SK-N-SH (cell line): Measurements from ENCODE around the gene LDLR. TPM values are rescaled to one million over a fixed set of nuclear protein-coding genes. Genes with fewer than 3 reads are reported as not detected.

Source experiments
- CTCF ChIA-PET: fragments of 300-600, 350-600 bp; formaldehyde crosslinking; extraction: SDS; loops from one replicate; lab custom pipeline; 2021; lab: Yijun Ruan, JAX
- POLR2A ChIA-PET: fragments of 350-600 bp; sonication (Branson Sonifier 250); formaldehyde crosslinking; extraction: SDS; loops from one replicate; lab custom pipeline; 2020; ENCODE audit warnings: antibody characterized with exemption, inconsistent platforms; lab: Yijun Ruan, JAX
- DNase-seq: peaks from one replicate; pipeline ENCODE4 v3.0.0; 2012
- H2AFZ ChIP-seq: fragments of 200-600 bp; sonication (generic); 2 replicates; pipeline ENCODE4 v1.8.1; 2016; ENCODE audit warnings: antibody characterized with exemption, mild to moderate bottlenecking, low read depth
- H3F3A ChIP-seq: fragments of 200-600 bp; sonication (generic); replicated peaks from 2 replicates; pipeline ENCODE3; 2016; ENCODE audit warnings: antibody characterized with exemption, mild to moderate bottlenecking; ENCODE audit not compliant: insufficient read depth
- H3K27ac ChIP-seq, 2 experiments: fragments of 200-500 bp in 1 of 2; fragments of 200-600 bp in 1 of 2; sonication (Bioruptor generic) in 1 of 2; sonication (generic), shearing (Covaris generic) in 1 of 2; 2 replicates each; pipeline versions ENCODE4 v1.5.1 to v1.6.1; 2014 to 2016; ENCODE audit warnings: low read depth in 2 of 2, inconsistent platforms in 1 of 2, low read length in 1 of 2, mild to moderate bottlenecking in 1 of 2, mixed read lengths in 1 of 2
- H3K27me3 ChIP-seq: fragments of 200-600 bp; sonication (generic), shearing (Covaris generic); 2 replicates; pipeline ENCODE4 v1.6.1; 2016; ENCODE audit warnings: mixed run types; ENCODE audit not compliant: insufficient read depth
- H3K36me3 ChIP-seq, 2 experiments: fragments of 200-500 bp in 1 of 2; fragments of 200-600 bp in 1 of 2; sonication (Bioruptor generic) in 1 of 2; sonication (generic) in 1 of 2; replicated peaks in 1 of 2; 2 replicates each; pipeline versions ENCODE3 to v1.5.1; 2014 to 2016; ENCODE audit warnings: low read length in 1 of 2, mild to moderate bottlenecking in 1 of 2; ENCODE audit not compliant: insufficient read depth in 2 of 2, control insufficient read depth in 1 of 2
- H3K4me1 ChIP-seq, 2 experiments: fragments of 200-500 bp in 1 of 2; fragments of 200-600 bp in 1 of 2; sonication (Bioruptor generic) in 1 of 2; sonication (generic), shearing (Covaris generic) in 1 of 2; 2 replicates each; pipeline versions ENCODE4 v1.5.1 to v1.6.1; 2014 to 2016; ENCODE audit warnings: low read depth in 1 of 2, low read length in 1 of 2, mixed run types in 1 of 2; ENCODE audit not compliant: insufficient read depth in 2 of 2, control insufficient read depth in 1 of 2
- H3K4me2 ChIP-seq: fragments of 200-600 bp; sonication (generic), shearing (Covaris generic); 2 replicates; pipeline ENCODE4 v1.6.1; 2017; ENCODE audit warnings: mixed run types
- H3K4me3 ChIP-seq, 2 experiments: fragments of 200-500 bp in 1 of 2; fragments of 200-600 bp in 1 of 2; sonication (Bioruptor generic) in 1 of 2; sonication (generic), shearing (Covaris generic) in 1 of 2; 2 replicates each; pipeline versions ENCODE4 v1.5.1 to v1.8.1; 2014 to 2016; ENCODE audit warnings: low read depth in 2 of 2, inconsistent platforms in 1 of 2, low read length in 1 of 2, mild to moderate bottlenecking in 1 of 2, mixed read lengths in 1 of 2, moderate library complexity in 1 of 2
- H3K79me2 ChIP-seq: fragments of 200-600 bp; sonication (generic); 2 replicates; pipeline ENCODE4 v1.8.1; 2017; ENCODE audit warnings: mild to moderate bottlenecking; ENCODE audit not compliant: insufficient read depth
- H3K9ac ChIP-seq: fragments of 200-600 bp; sonication (generic); 2 replicates; pipeline ENCODE4 v1.6.1; 2017; ENCODE audit warnings: mixed run types
- H3K9me2 ChIP-seq: fragments of 200-600 bp; sonication (generic); 2 replicates; pipeline ENCODE4 v1.6.1; 2017; ENCODE audit warnings: mixed run types
- H3K9me3 ChIP-seq: fragments of 200-600 bp; sonication (generic); 2 replicates; pipeline ENCODE4 v1.6.1; 2017; ENCODE audit warnings: mixed run types, mild to moderate bottlenecking, moderate library complexity
- H4K20me1 ChIP-seq: fragments of 200-600 bp; sonication (generic); 2 replicates; pipeline ENCODE4 v1.6.1; 2017; ENCODE audit warnings: mild to moderate bottlenecking, mixed run types; ENCODE audit not compliant: insufficient read depth
- FOXJ3 ChIP-seq: sonication (generic); formaldehyde crosslinking; IDR thresholded peaks from 2 replicates; pipeline ENCODE4 v1.5.1; 2020; ENCODE audit warnings: mild to moderate bottlenecking, missing genetic modification reagents
- GABPA ChIP-seq: IDR thresholded peaks from 2 replicates; pipeline ENCODE4 v1.4.0; 2012; ENCODE audit warnings: low read depth, mild to moderate bottlenecking
- MEF2A ChIP-seq: IDR thresholded peaks from 2 replicates; pipeline ENCODE4 v1.4.0; 2012; ENCODE audit warnings: low read depth, borderline replicate concordance
- NFIC ChIP-seq: IDR thresholded peaks from 2 replicates; pipeline ENCODE4 v1.4.0; 2012; ENCODE audit warnings: borderline replicate concordance
- NRF1 ChIP-seq: IDR thresholded peaks from 2 replicates; pipeline ENCODE4 v1.6.1; 2012; ENCODE audit warnings: low read depth, mild to moderate bottlenecking, low read length
- POLR2AphosphoS5 ChIP-seq: IDR thresholded peaks from 2 replicates; pipeline ENCODE4 v1.6.1; 2012; ENCODE audit warnings: low read depth, low read length
- RAD21 ChIP-seq: IDR thresholded peaks from 2 replicates; pipeline ENCODE4 v1.6.1; 2012; ENCODE audit warnings: mild to moderate bottlenecking, low read length
- RXRA ChIP-seq: IDR thresholded peaks from 2 replicates; pipeline ENCODE4 v1.4.0; 2012; ENCODE audit warnings: low read depth, mild to moderate bottlenecking, borderline replicate concordance
- SIN3A ChIP-seq: IDR thresholded peaks from 2 replicates; pipeline ENCODE4 v1.6.1; 2012; ENCODE audit warnings: low read depth, mild to moderate bottlenecking, low read length, moderate library complexity, borderline replicate concordance
- TCF12 ChIP-seq: IDR thresholded peaks from 2 replicates; pipeline ENCODE4 v1.4.0; 2012
- YY1 ChIP-seq: IDR thresholded peaks from 2 replicates; pipeline ENCODE4 v1.4.0; 2012; ENCODE audit warnings: low read depth, mild to moderate bottlenecking
- WGBS: methylation state at CpG from one replicate; pipeline ENCODE4 v1.1.6; 2017; ENCODE audit warnings: low lambda C conversion rate; 5-methylcytosine and 5-hydroxymethylcytosine counted together
- polyA plus RNA-seq, 3 experiments: library from polyadenylated mRNA; depleted of rRNA; stranded (reverse); fragments of >200 nt; gene quantifications; 2 replicates each; pipeline ENCODE4 v1.2.3, GENCODE V29; 2012
- TF ChIP-seq, protein P1 (sequence below): fragments of 150-350 bp; IDR thresholded peaks from 2 replicates; pipeline ENCODE4 v1.6.1; 2016; ENCODE audit warnings: mild to moderate bottlenecking, low read depth, low read length
- TF ChIP-seq, protein P2 (sequence below): IDR thresholded peaks from 2 replicates; pipeline ENCODE4 v1.4.0; 2012; ENCODE audit warnings: low read depth, borderline replicate concordance

Gene LDLR
- polyA plus RNA-seq, 1 of the 3 experiments (the other 2 are of a cell fraction): 25.1 TPM

DNA sequence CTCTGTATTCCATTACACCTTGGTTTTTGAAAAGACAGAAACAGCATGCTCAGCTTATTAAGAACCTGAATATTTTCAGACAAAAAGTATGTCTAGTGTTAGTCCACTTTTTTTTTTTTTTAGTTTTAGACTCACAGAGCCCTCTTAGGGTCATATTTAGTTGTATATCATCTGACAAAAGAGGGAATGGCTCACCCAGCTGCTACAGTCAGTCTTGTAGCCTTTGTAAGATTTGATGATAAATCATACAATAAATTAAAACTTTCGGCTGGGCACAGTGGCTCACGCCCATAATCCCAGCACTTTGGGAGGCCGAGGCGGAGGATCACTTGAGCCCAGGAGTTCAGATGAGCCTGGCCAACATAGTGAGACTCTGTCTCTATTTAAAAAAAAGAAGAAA lies 43.7 kb upstream of the LDLR start:
- no peaks in the 10 kb centered on the region for H3K9me2 ChIP-seq
- no peaks in the 10 kb centered on the region for H3K9me3 ChIP-seq
- 0 out of 2 replicates have a peak, but pooled peaks cover 2% of the 10 kb centered on the region for H4K20me1 ChIP-seq
- DNase-seq: no peak
- no peaks in the 10 kb centered on the region for H3K27me3 ChIP-seq
- no peak overlapping the region for H3K27ac ChIP-seq
- TF ChIP-seq POLR2AphosphoS5 (no peak), MEF2A (no peak), GABPA (no peak)
- H3K79me2 ChIP-seq: peaks cover 7% of the 10 kb centered on the region; the same call in 1 of the 2 replicates
- H3K4me3 ChIP-seq: no peak overlapping the region
- no peak overlapping the region for H2AFZ ChIP-seq
- CTCF ChIA-PET: interaction anchor here (0.6 to 1.8 kb wide), 3 partner anchors 10 to 161 kb away, joined by 4 to 9 read pairs (median 6); no protein-coding TSS in a partner anchor
- H3K36me3 ChIP-seq: peaks cover 24 to 31% of the 10 kb centered on the region in 2 experiments
- no peaks in the 10 kb centered on the region for H3F3A ChIP-seq
- H3K4me1 ChIP-seq: peaks cover 0 to 5% of the 10 kb centered on the region in 2 experiments; a peak in 1 of 4 replicates
- POLR2A ChIA-PET: no interaction called here
- no peak overlapping the region for H3K4me2 ChIP-seq
- WGBS: 96% methylated on average over 4 of the region's 4 CpGs
- H3K9ac ChIP-seq: no peak overlapping the region

DNA sequence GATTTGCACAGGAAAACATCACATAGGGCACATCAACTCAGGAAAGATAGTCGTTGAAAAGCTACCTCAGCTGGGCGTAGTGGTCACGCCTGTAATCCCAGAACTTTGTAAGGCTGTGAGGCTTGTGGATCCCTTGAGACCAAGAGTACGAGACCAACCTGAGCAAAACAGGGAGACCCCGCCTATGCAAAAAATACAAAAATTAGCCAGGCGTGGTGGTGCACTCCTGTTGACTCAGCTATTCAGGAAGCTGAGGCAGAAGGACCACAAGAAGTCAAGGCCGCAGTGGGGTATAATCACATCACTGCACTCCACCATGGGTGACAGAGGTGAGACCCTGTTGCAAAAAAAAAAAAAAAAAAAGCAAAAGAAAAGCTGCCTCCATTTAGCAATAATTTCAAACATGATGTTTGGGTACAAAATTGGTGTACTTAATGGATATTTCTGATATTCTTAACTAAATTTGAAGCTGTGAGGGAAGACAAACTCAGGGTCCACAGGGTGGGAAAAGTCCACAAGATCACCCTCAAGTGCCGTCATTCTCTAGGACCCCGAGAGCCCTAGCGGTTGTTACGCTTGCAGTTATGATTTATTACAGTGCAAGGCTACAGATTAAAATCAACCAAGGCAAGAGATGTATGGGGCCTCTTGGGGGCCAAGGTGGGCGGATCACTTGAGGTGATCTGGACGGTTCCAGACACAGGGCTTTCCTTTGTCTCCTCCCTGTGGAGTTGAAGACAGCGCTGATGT lies 42.5 kb upstream of the LDLR start:
- 0 out of 2 replicates have a peak, but pooled peaks cover 3% of the 10 kb centered on the region for H4K20me1 ChIP-seq
- POLR2A ChIA-PET: no interaction called here
- CTCF ChIA-PET: interaction anchor here (0.6 to 1.4 kb wide), 3 partner anchors 11 to 110 kb away, joined by 3 to 4 read pairs (median 3); no protein-coding TSS in a partner anchor

More for the DNA sequence above, 42.5 kb upstream of the LDLR start:
- peaks cover 7% of the 10 kb centered on the region; the same call in 1 of the 2 replicates for H3K79me2 ChIP-seq
- no peak overlapping the region for H3K4me3 ChIP-seq
- DNase-seq: no peak
- peaks cover 24 to 25% of the 10 kb centered on the region in 2 experiments for H3K36me3 ChIP-seq
- H3K4me2 ChIP-seq: no peak overlapping the region
- 94% methylated on average over 14 of the region's 14 CpGs for WGBS
- H3K27me3 ChIP-seq: no peaks in the 10 kb centered on the region
- no peak overlapping the region for H2AFZ ChIP-seq
- H3K9me3 ChIP-seq: no peaks in the 10 kb centered on the region
- no peaks in the 10 kb centered on the region for H3K9me2 ChIP-seq
- H3K27ac ChIP-seq: no peak overlapping the region
- no peaks in the 10 kb centered on the region for H3F3A ChIP-seq
- H3K9ac ChIP-seq: no peak overlapping the region
- no peak for TF ChIP-seq NFIC
- no peak for TF ChIP-seq FOXJ3 (CRISPR knock-in tag)
- TF ChIP-seq SIN3A: no peak
- TF ChIP-seq, protein P1, sequence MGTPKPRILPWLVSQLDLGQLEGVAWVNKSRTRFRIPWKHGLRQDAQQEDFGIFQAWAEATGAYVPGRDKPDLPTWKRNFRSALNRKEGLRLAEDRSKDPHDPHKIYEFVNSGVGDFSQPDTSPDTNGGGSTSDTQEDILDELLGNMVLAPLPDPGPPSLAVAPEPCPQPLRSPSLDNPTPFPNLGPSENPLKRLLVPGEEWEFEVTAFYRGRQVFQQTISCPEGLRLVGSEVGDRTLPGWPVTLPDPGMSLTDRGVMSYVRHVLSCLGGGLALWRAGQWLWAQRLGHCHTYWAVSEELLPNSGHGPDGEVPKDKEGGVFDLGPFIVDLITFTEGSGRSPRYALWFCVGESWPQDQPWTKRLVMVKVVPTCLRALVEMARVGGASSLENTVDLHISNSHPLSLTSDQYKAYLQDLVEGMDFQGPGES: no peak
- TF ChIP-seq, protein P2, sequence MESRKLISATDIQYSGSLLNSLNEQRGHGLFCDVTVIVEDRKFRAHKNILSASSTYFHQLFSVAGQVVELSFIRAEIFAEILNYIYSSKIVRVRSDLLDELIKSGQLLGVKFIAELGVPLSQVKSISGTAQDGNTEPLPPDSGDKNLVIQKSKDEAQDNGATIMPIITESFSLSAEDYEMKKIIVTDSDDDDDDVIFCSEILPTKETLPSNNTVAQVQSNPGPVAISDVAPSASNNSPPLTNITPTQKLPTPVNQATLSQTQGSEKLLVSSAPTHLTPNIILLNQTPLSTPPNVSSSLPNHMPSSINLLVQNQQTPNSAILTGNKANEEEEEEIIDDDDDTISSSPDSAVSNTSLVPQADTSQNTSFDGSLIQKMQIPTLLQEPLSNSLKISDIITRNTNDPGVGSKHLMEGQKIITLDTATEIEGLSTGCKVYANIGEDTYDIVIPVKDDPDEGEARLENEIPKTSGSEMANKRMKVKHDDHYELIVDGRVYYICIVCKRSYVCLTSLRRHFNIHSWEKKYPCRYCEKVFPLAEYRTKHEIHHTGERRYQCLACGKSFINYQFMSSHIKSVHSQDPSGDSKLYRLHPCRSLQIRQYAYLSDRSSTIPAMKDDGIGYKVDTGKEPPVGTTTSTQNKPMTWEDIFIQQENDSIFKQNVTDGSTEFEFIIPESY: no peak
- no peak for TF ChIP-seq RXRA
- no peak for TF ChIP-seq YY1
- TF ChIP-seq POLR2AphosphoS5: no peak
- TF ChIP-seq TCF12: no peak
- TF ChIP-seq NRF1: no peak
- TF ChIP-seq RAD21: no peak
- peaks cover 0 to 9% of the 10 kb centered on the region in 2 experiments; a peak in 1 of 4 replicates for H3K4me1 ChIP-seq
